Tibial artery (tissue), 4 donors: ENCODE data around the gene CREB3L2.

Experiments
- DNase-seq, 2 donors: peaks; one replicate each; pipeline ENCODE4 v3.0.0-alpha.2; 2019
- H3K27ac ChIP-seq, 2 donors: fragments of 200-600 bp; sonication (generic) in 1 of 2; 1 replicate in 1 of 2; 2 replicates in 1 of 2; pipeline ENCODE4 v1.5.1; 2018 to 2019; ENCODE audit warnings: mild to moderate bottlenecking in 1 of 2
- H3K27me3 ChIP-seq, 2 donors: fragments of 200-600 bp; sonication (generic) in 1 of 2; one replicate each; pipeline versions ENCODE4 v1.5.1 to v1.6.0; 2016 to 2019
- H3K36me3 ChIP-seq, 3 donors: fragments of 200-600 bp; sonication (generic) in 2 of 3; one replicate each; pipeline ENCODE4 v1.5.1; 2016 to 2019; ENCODE audit warnings: mild to moderate bottlenecking in 2 of 3
- H3K4me1 ChIP-seq, 4 donors: fragments of 200-600 bp; sonication (generic) in 2 of 4; 1 replicate in 3 of 4; 2 replicates in 1 of 4; pipeline ENCODE4 v1.5.1; 2016 to 2019
- H3K4me3 ChIP-seq, 2 donors: fragments of 200-600 bp; sonication (generic) in 1 of 2; 1 replicate in 1 of 2; 2 replicates in 1 of 2; pipeline ENCODE4 v1.5.1; 2018 to 2019; ENCODE audit warnings: mild to moderate bottlenecking in 2 of 2
- H3K9me3 ChIP-seq, 3 donors: fragments of 200-600 bp; sonication (generic) in 1 of 3; one replicate each; pipeline ENCODE4 v1.5.1; 2016 to 2019
- intact Hi-C: fragments of 100-400 bp; cut with DNase I; formaldehyde crosslinking; loops from one replicate; pipeline ENCODE4 v1.15.0; 2023; ENCODE audit warnings: low total_unique reads
- TF ChIP-seq, protein P1 (sequence below), 2 experiments: fragments of 200-600 bp in 1 of 2; fragments of 450-650 bp in 1 of 2; IDR thresholded peaks; one replicate each; pipeline ENCODE4 v1.5.1; 2017 to 2019; ENCODE audit warnings: antibody characterized with exemption in 2 of 2, mild to moderate bottlenecking in 1 of 2, moderate library complexity in 1 of 2

The CREB3L2 gene

DNA sequence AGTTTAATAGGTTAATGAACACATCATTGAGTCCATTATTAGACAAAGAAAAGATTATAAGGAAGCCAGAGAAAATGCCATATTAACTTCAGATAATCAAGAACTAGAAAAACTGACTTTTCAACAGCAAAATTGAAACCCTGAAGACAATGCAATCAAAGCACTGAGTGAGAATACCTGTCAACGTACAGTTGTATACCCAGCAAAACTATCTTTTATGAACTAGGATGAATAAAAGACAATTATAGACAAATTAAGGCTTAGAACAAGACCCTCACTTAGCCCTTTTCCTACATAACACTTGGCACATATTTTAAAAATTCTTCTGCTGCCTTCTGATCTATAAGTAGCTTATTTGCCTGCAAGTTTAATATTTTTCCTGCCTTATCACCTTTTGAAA lies 136.1 kb downstream of the CREB3L2 start:
- Histone ChIP-seq H3K4me1 (peaks cover 0 to 3% (median 0%) of the 10 kb centered on the region in 4 donors), H3K36me3 (peaks cover 33 to 43% (median 34%) of the 10 kb centered on the region in 3 donors), H3K27me3 (no peaks in the 10 kb centered on the region), H3K27ac (no peak overlapping the region), H3K9me3 (no peaks in the 10 kb centered on the region), H3K4me3 (no peak overlapping the region)
- intact Hi-C loops, result no loop called here
- TF ChIP-seq, protein P1, sequence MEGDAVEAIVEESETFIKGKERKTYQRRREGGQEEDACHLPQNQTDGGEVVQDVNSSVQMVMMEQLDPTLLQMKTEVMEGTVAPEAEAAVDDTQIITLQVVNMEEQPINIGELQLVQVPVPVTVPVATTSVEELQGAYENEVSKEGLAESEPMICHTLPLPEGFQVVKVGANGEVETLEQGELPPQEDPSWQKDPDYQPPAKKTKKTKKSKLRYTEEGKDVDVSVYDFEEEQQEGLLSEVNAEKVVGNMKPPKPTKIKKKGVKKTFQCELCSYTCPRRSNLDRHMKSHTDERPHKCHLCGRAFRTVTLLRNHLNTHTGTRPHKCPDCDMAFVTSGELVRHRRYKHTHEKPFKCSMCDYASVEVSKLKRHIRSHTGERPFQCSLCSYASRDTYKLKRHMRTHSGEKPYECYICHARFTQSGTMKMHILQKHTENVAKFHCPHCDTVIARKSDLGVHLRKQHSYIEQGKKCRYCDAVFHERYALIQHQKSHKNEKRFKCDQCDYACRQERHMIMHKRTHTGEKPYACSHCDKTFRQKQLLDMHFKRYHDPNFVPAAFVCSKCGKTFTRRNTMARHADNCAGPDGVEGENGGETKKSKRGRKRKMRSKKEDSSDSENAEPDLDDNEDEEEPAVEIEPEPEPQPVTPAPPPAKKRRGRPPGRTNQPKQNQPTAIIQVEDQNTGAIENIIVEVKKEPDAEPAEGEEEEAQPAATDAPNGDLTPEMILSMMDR (IDR thresholded peaks at IDR 0.05), result no peak
- DNase-seq, result no peak

DNA sequence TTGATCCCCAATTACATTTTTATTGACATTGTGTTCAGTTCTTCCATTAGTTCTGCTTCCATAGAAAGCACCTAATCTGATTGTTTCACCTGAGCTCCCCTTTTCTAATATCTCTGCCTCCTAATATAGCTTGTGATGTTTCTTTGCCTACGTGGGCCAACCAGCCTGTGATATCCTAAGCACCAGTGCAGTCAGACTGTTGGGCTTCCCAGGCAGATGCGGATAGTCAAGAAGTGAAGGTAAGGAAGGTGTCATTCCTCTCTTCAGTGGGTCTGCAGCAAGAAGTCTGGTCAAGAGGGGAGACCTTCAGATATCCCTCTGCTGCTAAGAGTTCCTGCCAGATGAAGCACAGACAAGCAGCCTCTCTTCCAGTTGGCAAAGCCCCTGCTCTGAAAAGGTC lies 138.9 kb downstream of the CREB3L2 start:
- H3K4me1 ChIP-seq, result no peaks in the 10 kb centered on the region
- H3K27ac ChIP-seq, result no peak overlapping the region
- no peaks in the 10 kb centered on the region for H3K9me3 ChIP-seq
- intact Hi-C loops, result no loop called here
- no peak for DNase-seq
- TF ChIP-seq, protein P1 (IDR thresholded peaks at IDR 0.05), result no peak
- H3K36me3 ChIP-seq, result peaks cover 34 to 48% (median 42%) of the 10 kb centered on the region in 3 donors
- no peaks in the 10 kb centered on the region for H3K27me3 ChIP-seq
- no peak overlapping the region for H3K4me3 ChIP-seq

DNA sequence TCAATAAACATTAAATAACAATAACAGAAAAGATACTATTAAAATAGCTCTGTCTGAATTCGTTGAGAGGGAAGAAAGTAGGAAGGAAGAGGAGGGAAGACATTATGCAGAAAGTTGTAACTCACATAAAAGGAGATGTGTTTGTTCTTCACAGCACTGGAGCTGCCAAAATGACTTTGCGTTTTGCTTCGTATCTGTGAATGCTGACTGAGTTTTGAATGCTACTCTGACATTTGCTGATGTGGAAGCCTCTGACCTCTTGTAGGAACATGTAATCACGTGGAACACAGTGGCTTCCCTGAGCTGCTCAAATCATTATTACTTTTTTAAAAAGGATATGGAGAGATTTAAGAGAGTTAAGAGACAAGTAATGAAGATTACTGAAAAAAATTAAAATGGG lies 139.5 kb downstream of the CREB3L2 start:
- intact Hi-C loops, result no loop called here
- DNase-seq, result no peak
- peaks cover 29 to 48% (median 35%) of the 10 kb centered on the region in 3 donors for H3K36me3 ChIP-seq

DNA sequence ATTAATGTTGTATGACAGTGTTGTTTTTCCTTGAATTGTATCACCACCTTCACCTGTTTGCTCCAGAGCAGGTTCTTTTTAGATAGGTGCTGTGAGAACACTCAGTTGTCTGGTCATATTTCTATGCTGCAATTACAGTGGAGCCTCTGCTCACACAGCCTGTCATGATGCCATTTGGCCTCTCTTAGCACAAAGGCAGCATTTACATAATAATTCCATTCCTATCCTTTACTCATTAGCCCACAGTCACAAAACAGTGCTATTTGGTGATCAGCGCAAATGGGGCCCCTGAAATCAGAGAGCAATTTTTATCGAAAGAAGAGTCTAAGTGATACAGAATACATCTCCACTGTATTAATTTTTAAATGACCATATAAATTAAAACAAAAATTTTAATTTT lies 141.3 kb downstream of the CREB3L2 start:
- no peak overlapping the region for H3K27ac ChIP-seq
- no peaks in the 10 kb centered on the region for H3K4me1 ChIP-seq
- TF ChIP-seq, protein P1 (IDR thresholded peaks at IDR 0.05), result no peak
- H3K9me3 ChIP-seq, result no peaks in the 10 kb centered on the region
- intact Hi-C loops, result no loop called here
- H3K36me3 ChIP-seq, result peaks cover 17 to 34% (median 19%) of the 10 kb centered on the region in 3 donors
- no peaks in the 10 kb centered on the region for H3K27me3 ChIP-seq
- H3K4me3 ChIP-seq, result no peak overlapping the region
- no peak for DNase-seq

More for the DNA sequence above, 139.5 kb downstream of the CREB3L2 start:
- Histone ChIP-seq H3K9me3 (no peaks in the 10 kb centered on the region), H3K27ac (no peak overlapping the region), H3K4me1 (no peaks in the 10 kb centered on the region), H3K27me3 (no peaks in the 10 kb centered on the region), H3K4me3 (no peak overlapping the region)
- TF ChIP-seq, protein P1 (IDR thresholded peaks at IDR 0.05), result no peak

DNA sequence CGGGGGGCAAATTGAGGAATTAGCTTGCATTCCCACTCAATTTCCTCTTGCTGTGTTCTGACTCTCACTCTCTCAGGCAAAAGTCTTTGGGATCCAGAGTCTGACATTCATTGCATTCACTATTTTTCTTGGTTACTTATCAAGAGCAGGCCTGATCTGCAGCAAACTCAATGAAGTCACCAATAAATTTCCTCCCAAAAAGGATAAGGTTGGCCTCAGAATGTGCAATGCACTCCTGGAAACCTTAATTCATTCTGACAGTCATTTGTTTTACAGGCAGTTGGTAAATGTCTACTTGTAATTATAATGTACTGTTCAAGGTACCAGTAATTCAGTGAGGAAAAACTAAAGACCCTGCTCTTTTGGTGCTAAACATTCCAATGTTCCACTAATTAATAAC lies 148.8 kb downstream of the CREB3L2 start:
- intact Hi-C loops, result no loop called here
- no peak for DNase-seq
- Histone ChIP-seq H3K27ac (no peak overlapping the region), H3K27me3 (no peaks in the 10 kb centered on the region), H3K36me3 (no peaks in the 10 kb centered on the region), H3K4me3 (no peak overlapping the region), H3K4me1 (no peaks in the 10 kb centered on the region), H3K9me3 (no peaks in the 10 kb centered on the region)
- TF ChIP-seq, protein P1 (IDR thresholded peaks at IDR 0.05), result no peak

DNA sequence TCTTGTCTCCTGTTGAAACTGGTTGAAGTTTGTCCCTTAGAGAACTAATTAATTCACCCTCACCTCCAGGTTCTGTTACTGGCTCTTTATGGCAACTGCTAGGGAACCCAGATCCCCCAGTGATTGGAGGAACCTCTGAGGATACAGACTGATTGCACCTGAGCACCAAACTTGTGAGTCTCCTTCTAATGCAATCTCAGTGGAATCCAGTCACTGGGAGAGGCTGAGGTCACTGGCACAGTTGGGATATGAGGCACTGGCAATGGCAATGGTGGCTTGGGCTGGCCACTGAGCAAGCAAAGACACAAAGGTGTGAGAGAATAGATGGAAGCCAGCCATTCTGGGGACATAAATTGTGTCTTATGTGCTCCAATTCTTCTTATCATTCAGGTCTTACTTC lies 149.8 kb downstream of the CREB3L2 start:
- H3K36me3 ChIP-seq, result no peaks in the 10 kb centered on the region
- H3K9me3 ChIP-seq, result no peaks in the 10 kb centered on the region
- intact Hi-C loops, result no loop called here
- H3K27me3 ChIP-seq, result peaks cover 0 to 2% of the 10 kb centered on the region in 2 donors
- TF ChIP-seq, protein P1 (IDR thresholded peaks at IDR 0.05), result no peak
- DNase-seq, result no peak
- H3K27ac ChIP-seq, result no peak overlapping the region
- peaks cover 0 to 7% (median 4%) of the 10 kb centered on the region in 4 donors for H3K4me1 ChIP-seq
- no peak overlapping the region for H3K4me3 ChIP-seq
